PC-9 (cell line): ENCODE results near the gene SCGB2B2.

Experiments
- EZH2 ChIP-seq: fragments of 200-600 bp; sonication (generic); IDR thresholded peaks from 2 replicates; pipeline ENCODE4 v1.8.0; 2017; ENCODE audit warnings: antibody characterized with exemption, low read depth
- TF ChIP-seq, protein P1 (sequence below): fragments of 200-600 bp; sonication (generic); conservative IDR thresholded peaks from 2 replicates; pipeline ENCODE4 v1.6.1; 2017; ENCODE audit warnings: mixed run types, antibody characterized with exemption, mild to moderate bottlenecking, moderate library complexity

- TF ChIP-seq, protein P1, sequence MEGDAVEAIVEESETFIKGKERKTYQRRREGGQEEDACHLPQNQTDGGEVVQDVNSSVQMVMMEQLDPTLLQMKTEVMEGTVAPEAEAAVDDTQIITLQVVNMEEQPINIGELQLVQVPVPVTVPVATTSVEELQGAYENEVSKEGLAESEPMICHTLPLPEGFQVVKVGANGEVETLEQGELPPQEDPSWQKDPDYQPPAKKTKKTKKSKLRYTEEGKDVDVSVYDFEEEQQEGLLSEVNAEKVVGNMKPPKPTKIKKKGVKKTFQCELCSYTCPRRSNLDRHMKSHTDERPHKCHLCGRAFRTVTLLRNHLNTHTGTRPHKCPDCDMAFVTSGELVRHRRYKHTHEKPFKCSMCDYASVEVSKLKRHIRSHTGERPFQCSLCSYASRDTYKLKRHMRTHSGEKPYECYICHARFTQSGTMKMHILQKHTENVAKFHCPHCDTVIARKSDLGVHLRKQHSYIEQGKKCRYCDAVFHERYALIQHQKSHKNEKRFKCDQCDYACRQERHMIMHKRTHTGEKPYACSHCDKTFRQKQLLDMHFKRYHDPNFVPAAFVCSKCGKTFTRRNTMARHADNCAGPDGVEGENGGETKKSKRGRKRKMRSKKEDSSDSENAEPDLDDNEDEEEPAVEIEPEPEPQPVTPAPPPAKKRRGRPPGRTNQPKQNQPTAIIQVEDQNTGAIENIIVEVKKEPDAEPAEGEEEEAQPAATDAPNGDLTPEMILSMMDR: no peak
- TF ChIP-seq EZH2: no peak
Observed at GRCh38 chr19:34633802-34634201, 43.2 kb downstream of the SCGB2B2 start.
